K562 (cell line): ENCODE data around the gene RNF144A.

ENCODE experiments used
- ATF7 ChIP-seq: fragments of 450-650 bp; IDR thresholded peaks from 2 replicates; pipeline ENCODE4 v1.7.1; 2014; ENCODE audit warnings: mild to moderate bottlenecking, moderate library complexity
- CHCHD3 ChIP-seq: fragments of 250-450 bp; sonication (Bioruptor Pico); IDR thresholded peaks from 2 replicates; pipeline ENCODE4 v2.1.2; 2022; ENCODE audit warnings: mild to moderate bottlenecking
- CTCF ChIP-seq, 3 experiments: IDR thresholded peaks in 2 of 3; conservative IDR thresholded peaks in 1 of 3; 2 replicates each; pipeline ENCODE4 v1.5.1; 2011 to 2012; ENCODE audit warnings: low read length in 3 of 3, mild to moderate bottlenecking in 3 of 3, control low read depth in 2 of 3, improper control_type of control experiment in 1 of 3, inconsistent platforms in 1 of 3, low read depth in 1 of 3, mixed read lengths in 1 of 3, moderate library complexity in 1 of 3; ENCODE audit not compliant: insufficient read depth in 2 of 3
- ELF1 ChIP-seq: fragments of 200-800 bp; sonication (Bioruptor generic); IDR thresholded peaks from 2 replicates; pipeline ENCODE4 v1.6.1; 2016; ENCODE audit warnings: missing genetic modification characterization, missing compliant biosample characterization
- EZH2 ChIP-seq: IDR thresholded peaks from 2 replicates; pipeline ENCODE4 v1.6.1; 2012; ENCODE audit warnings: low read depth, mild to moderate bottlenecking, inconsistent platforms, low read length, borderline replicate concordance
- MYNN ChIP-seq, 2 experiments: sonication (generic); formaldehyde crosslinking in 1 of 2; IDR thresholded peaks; 2 replicates each; pipeline versions ENCODE4 v1.5.0 to v1.6.1; 2016 to 2020; ENCODE audit warnings: antibody characterized with exemption in 1 of 2, missing genetic modification reagents in 1 of 2
- PKNOX1 ChIP-seq: fragments of 450-650 bp; IDR thresholded peaks from 2 replicates; pipeline ENCODE4 v1.6.1; 2016
- TCF7L2 ChIP-seq: fragments of 150-350 bp; IDR thresholded peaks from 2 replicates; pipeline ENCODE4 v1.6.1; 2016; ENCODE audit warnings: low read depth, mild to moderate bottlenecking, low read length, moderate library complexity
- ZBTB33 ChIP-seq: sonication (generic); formaldehyde crosslinking; IDR thresholded peaks from 2 replicates; pipeline ENCODE4 v1.8.1; 2023; ENCODE audit warnings: mild to moderate bottlenecking, missing genetic modification reagents
- ZNF431 ChIP-seq: sonication (generic); formaldehyde crosslinking; IDR thresholded peaks from 2 replicates; pipeline ENCODE4 v1.8.0; 2022; ENCODE audit warnings: mild to moderate bottlenecking, missing genetic modification reagents

- TF ChIP-seq CTCF (IDR thresholded peaks at IDR 0.05 in 2 of 3, conservative IDR thresholded peaks at IDR 0.05 in 1 of 3; ENCODE audit: insufficient read depth in 2 of 3, low read depth in 1 of 3, low read length in 3 of 3) (no peak), CHCHD3 (CRISPR knock-in tag) (no peak), ZNF431 (CRISPR knock-in tag) (no peak), MYNN (IDR thresholded peaks at IDR 0.05) (no peak), MYNN (CRISPR knock-in tag; IDR thresholded peaks at IDR 0.05) (no peak), ELF1 (tag) (no peak), ATF7 (no peak), EZH2 (no peak), PKNOX1 (no peak), ZBTB33 (no peak), TCF7L2 (no peak)
Observed at GRCh38 chr2:6930923-6931647, 13.9 kb downstream of the RNF144A start.
